Measurements from ENCODE around the gene P2RX6.

- no peak for TF ChIP-seq POLR2AphosphoS5 (IDR thresholded peaks at IDR 0.05)
- TF ChIP-seq CTCF (IDR thresholded peaks at IDR 0.05), result no peak
- no peak for TF ChIP-seq POLR2A (IDR thresholded peaks at IDR 0.05)
Measured at GRCh38 chr22:21025763-21026755, 11.1 kb downstream of the P2RX6 start.
